ENCODE results near the gene USP6NL. TPM values are rescaled to one million over a fixed set of nuclear protein-coding genes. Genes with fewer than 3 reads are reported as not detected.

USP6NL gene
- polyA plus RNA-seq, 1 donor (not counting 4 experiments of a cell fraction or from before 2014, with no cell fraction given) = 8.7 TPM

DNA sequence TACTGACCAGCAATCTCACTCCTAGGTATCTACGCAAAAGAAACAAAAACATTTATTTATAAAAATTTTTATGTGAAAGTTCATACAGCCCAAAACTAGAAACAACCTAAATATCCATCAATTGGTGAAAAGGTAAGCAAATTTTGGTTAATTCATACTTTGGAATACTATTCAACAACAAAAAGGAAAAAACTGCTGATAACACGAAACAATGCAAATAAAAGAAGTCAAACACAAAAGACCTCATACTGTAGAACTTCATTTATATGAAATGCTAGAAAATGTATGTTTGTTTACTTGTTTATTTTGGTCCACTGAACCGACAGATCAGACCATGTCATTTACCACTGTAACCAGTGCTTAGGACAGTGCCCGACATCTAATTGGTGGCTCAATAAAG lies 60.3 kb downstream of the USP6NL start:
- H3K27ac ChIP-seq (ENCODE audit: control insufficient read depth, insufficient read depth, low read length) = peak overlapping the region; percentile 87
- no peak for TF ChIP-seq EZH2 (IDR thresholded peaks at IDR 0.05; ENCODE audit: low read length)
- TF ChIP-seq, protein P1, sequence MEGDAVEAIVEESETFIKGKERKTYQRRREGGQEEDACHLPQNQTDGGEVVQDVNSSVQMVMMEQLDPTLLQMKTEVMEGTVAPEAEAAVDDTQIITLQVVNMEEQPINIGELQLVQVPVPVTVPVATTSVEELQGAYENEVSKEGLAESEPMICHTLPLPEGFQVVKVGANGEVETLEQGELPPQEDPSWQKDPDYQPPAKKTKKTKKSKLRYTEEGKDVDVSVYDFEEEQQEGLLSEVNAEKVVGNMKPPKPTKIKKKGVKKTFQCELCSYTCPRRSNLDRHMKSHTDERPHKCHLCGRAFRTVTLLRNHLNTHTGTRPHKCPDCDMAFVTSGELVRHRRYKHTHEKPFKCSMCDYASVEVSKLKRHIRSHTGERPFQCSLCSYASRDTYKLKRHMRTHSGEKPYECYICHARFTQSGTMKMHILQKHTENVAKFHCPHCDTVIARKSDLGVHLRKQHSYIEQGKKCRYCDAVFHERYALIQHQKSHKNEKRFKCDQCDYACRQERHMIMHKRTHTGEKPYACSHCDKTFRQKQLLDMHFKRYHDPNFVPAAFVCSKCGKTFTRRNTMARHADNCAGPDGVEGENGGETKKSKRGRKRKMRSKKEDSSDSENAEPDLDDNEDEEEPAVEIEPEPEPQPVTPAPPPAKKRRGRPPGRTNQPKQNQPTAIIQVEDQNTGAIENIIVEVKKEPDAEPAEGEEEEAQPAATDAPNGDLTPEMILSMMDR (optimal IDR thresholded peaks at IDR 0.05 in 1 of 3, IDR thresholded peaks at IDR 0.05 in 1 of 3, conservative IDR thresholded peaks at IDR 0.05 in 1 of 3; ENCODE audit: extremely low read depth in 1 of 3, insufficient read depth in 2 of 3, low read length in 3 of 3) = no peak
- no peaks in the 10 kb centered on the region for H3K9me1 ChIP-seq (ENCODE audit: control insufficient read depth, extremely low read depth, insufficient read depth, low read length)
- dilution Hi-C loops (cut with MboI; ENCODE audit: extremely low pct_ligation_motif_present, low sequenced_read_pairs) = no loop called here
- no peaks in the 10 kb centered on the region for H3K36me3 ChIP-seq (ENCODE audit: control insufficient read depth in 2 of 2, extremely low read depth in 1 of 2, insufficient read depth in 2 of 2, low read length in 2 of 2)
- peaks cover 22% of the 10 kb centered on the region for H3K79me2 ChIP-seq (ENCODE audit: control insufficient read depth, insufficient read depth, low read length)
- peaks cover 29% of the 10 kb centered on the region for H3K4me1 ChIP-seq (ENCODE audit: control insufficient read depth, extremely low read depth, insufficient read depth, low read length)
- DNase-seq (ENCODE audit: low read depth, low spot score) = no peak
- no peak for FAIRE-seq
- H3K4me2 ChIP-seq (ENCODE audit: control insufficient read depth, extremely low read depth, insufficient read depth, low read depth, low read length) = no peak overlapping the region
- H3K9me3 ChIP-seq (ENCODE audit: control insufficient read depth, low read depth, low read length) = no peaks in the 10 kb centered on the region
- no peak overlapping the region for H3K4me3 ChIP-seq (ENCODE audit: control insufficient read depth in 2 of 3, extremely low read depth in 1 of 3, insufficient read depth in 2 of 3, low read depth in 1 of 3, low read length in 3 of 3)
- H2AFZ ChIP-seq (ENCODE audit: control insufficient read depth, low read length) = no peak overlapping the region
- no peaks in the 10 kb centered on the region for H3K27me3 ChIP-seq (ENCODE audit: control insufficient read depth, extremely low read depth, insufficient read depth, low read length)
- peak overlapping the region; percentile 29 for H3K9ac ChIP-seq (ENCODE audit: control insufficient read depth, extremely low read depth, insufficient read depth, low read length)
- H4K20me1 ChIP-seq (ENCODE audit: control insufficient read depth, extremely low read depth, insufficient read depth, low read length) = no peaks in the 10 kb centered on the region

DNA sequence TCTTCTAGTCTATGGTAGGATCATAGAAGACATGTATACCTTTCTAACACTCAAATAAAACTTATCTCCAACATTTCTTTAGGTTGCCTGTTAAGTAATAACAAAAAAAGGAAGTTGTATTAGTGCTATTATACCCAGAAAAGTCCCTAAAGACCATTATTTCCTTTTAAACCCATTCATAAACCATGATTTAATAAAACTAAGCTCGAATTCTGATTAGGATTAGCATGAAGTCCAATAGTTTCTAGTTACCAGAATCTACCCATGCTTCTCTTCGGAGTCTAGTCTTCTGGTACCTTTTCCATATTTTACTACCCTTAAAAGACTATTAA lies 62.7 kb downstream of the USP6NL start:
- DNase-seq (ENCODE audit: low read depth, low spot score) (no peak), FAIRE-seq (no peak)
- Histone ChIP-seq H3K4me2 (ENCODE audit: control insufficient read depth, extremely low read depth, insufficient read depth, low read depth, low read length) (no peak overlapping the region), H3K27ac (ENCODE audit: control insufficient read depth, insufficient read depth, low read length) (no peak overlapping the region), H3K27me3 (ENCODE audit: control insufficient read depth, extremely low read depth, insufficient read depth, low read length) (no peaks in the 10 kb centered on the region), H3K9me1 (ENCODE audit: control insufficient read depth, extremely low read depth, insufficient read depth, low read length) (no peaks in the 10 kb centered on the region), H3K9me3 (ENCODE audit: control insufficient read depth, low read depth, low read length) (no peaks in the 10 kb centered on the region), H3K4me1 (ENCODE audit: control insufficient read depth, extremely low read depth, insufficient read depth, low read length) (peaks cover 29% of the 10 kb centered on the region), H3K9ac (ENCODE audit: control insufficient read depth, extremely low read depth, insufficient read depth, low read length) (no peak overlapping the region), H4K20me1 (ENCODE audit: control insufficient read depth, extremely low read depth, insufficient read depth, low read length) (no peaks in the 10 kb centered on the region), H3K4me3 (ENCODE audit: control insufficient read depth in 2 of 3, extremely low read depth in 1 of 3, insufficient read depth in 2 of 3, low read depth in 1 of 3, low read length in 3 of 3) (no peak overlapping the region), H2AFZ (ENCODE audit: control insufficient read depth, low read length) (no peak overlapping the region), H3K36me3 (ENCODE audit: control insufficient read depth in 2 of 2, extremely low read depth in 1 of 2, insufficient read depth in 2 of 2, low read length in 2 of 2) (no peaks in the 10 kb centered on the region), H3K79me2 (ENCODE audit: control insufficient read depth, insufficient read depth, low read length) (peaks cover 17% of the 10 kb centered on the region)
- no peak for TF ChIP-seq EZH2 (IDR thresholded peaks at IDR 0.05; ENCODE audit: low read length)
- TF ChIP-seq, protein P1 (optimal IDR thresholded peaks at IDR 0.05 in 1 of 3, IDR thresholded peaks at IDR 0.05 in 1 of 3, conservative IDR thresholded peaks at IDR 0.05 in 1 of 3; ENCODE audit: extremely low read depth in 1 of 3, insufficient read depth in 2 of 3, low read length in 3 of 3) = no peak
- dilution Hi-C loops (cut with MboI; ENCODE audit: extremely low pct_ligation_motif_present, low sequenced_read_pairs) = loop anchor here (25.0 kb wide), 1 partner anchor 214 kb away; no protein-coding TSS in a partner anchor
